HTERT RPE-1 (cell line): ENCODE data around the gene USP40.

Experiments used
- in situ Hi-C: fragments of 300-500 bp; cut with MboI; formaldehyde crosslinking; loops from 4 replicates; pipeline ENCODE4 v1.14.3; 2020; ENCODE audit warnings: low sequenced_read_pairs

Gene USP40

GRCh38 chr2:233460726-233461441 lies 105.7 kb downstream of the USP40 start:
- in situ Hi-C loops, result no loop called here

GRCh38 chr2:233459426-233459825 lies 107.2 kb downstream of the USP40 start:
- in situ Hi-C loops, result no loop called here

- in situ Hi-C loops, result no loop called here
Observed at GRCh38 chr2:233458826-233459225, 107.8 kb downstream of the USP40 start.

- in situ Hi-C loops, result no loop called here
Observed at GRCh38 chr2:233458031-233458610, 108.5 kb downstream of the USP40 start.

GRCh38 chr2:233457356-233457755 lies 109.2 kb downstream of the USP40 start:
- in situ Hi-C loops, result no loop called here

- in situ Hi-C loops, result no loop called here
Observed at GRCh38 chr2:233456934-233457333, 109.6 kb downstream of the USP40 start.

GRCh38 chr2:233456111-233456510 lies 110.5 kb downstream of the USP40 start:
- in situ Hi-C loops, result no loop called here

- in situ Hi-C loops, result no loop called here
Observed at GRCh38 chr2:233455491-233455890, 111.1 kb downstream of the USP40 start.

- in situ Hi-C loops, result no loop called here
Observed at GRCh38 chr2:233455006-233455405, 111.6 kb downstream of the USP40 start.

- in situ Hi-C loops, result no loop called here
Observed at GRCh38 chr2:233453916-233454315, 112.7 kb downstream of the USP40 start.

- in situ Hi-C loops, result no loop called here
Observed at GRCh38 chr2:233453111-233453915, 113.3 kb downstream of the USP40 start.

- in situ Hi-C loops, result no loop called here
Observed at GRCh38 chr2:233451950-233452349, 114.6 kb downstream of the USP40 start.

- in situ Hi-C loops, result no loop called here
Observed at GRCh38 chr2:233450864-233451575, 115.6 kb downstream of the USP40 start.

- in situ Hi-C loops, result no loop called here
Observed at GRCh38 chr2:233449921-233450863, 116.4 kb downstream of the USP40 start.

GRCh38 chr2:233449081-233449901 lies 117.3 kb downstream of the USP40 start:
- in situ Hi-C loops, result no loop called here

GRCh38 chr2:233448575-233448974 lies 118.0 kb downstream of the USP40 start:
- in situ Hi-C loops, result no loop called here

- in situ Hi-C loops, result no loop called here
Observed at GRCh38 chr2:233448220-233448559, 118.4 kb downstream of the USP40 start.

GRCh38 chr2:233447506-233448219 lies 118.9 kb downstream of the USP40 start:
- in situ Hi-C loops, result no loop called here
